GM23248 (cell line): ENCODE results near the gene AP4E1. TPM values are rescaled to one million over a fixed set of nuclear protein-coding genes. Genes with fewer than 3 reads are reported as not detected.

Source experiments
- DNase-seq: peaks from one replicate; pipeline ENCODE4 v3.0.0-alpha.2; 2015
- H2AFZ ChIP-seq: fragments of 200-600 bp; sonication (generic); 2 replicates; pipeline ENCODE4 v1.6.1; 2016; ENCODE audit warnings: antibody characterized with exemption
- H3F3A ChIP-seq: fragments of 200-600 bp; sonication (generic); 2 replicates; pipeline ENCODE4 v1.6.1; 2016; ENCODE audit warnings: mild to moderate bottlenecking, antibody characterized with exemption, mixed run types; ENCODE audit not compliant: insufficient read depth
- H3K27ac ChIP-seq: fragments of 200-600 bp; sonication (generic); 2 replicates; pipeline ENCODE4 v1.5.1; 2016; ENCODE audit warnings: mild to moderate bottlenecking
- H3K27me3 ChIP-seq: fragments of 200-600 bp; sonication (generic); replicated peaks from 2 replicates; pipeline ENCODE4 v1.6.1; 2016; ENCODE audit warnings: mild to moderate bottlenecking; ENCODE audit not compliant: insufficient read depth
- H3K36me3 ChIP-seq: fragments of 200-600 bp; sonication (generic); 2 replicates; pipeline ENCODE4 v1.6.1; 2016; ENCODE audit warnings: low read depth, mild to moderate bottlenecking
- H3K4me1 ChIP-seq: fragments of 200-600 bp; sonication (generic); 2 replicates; pipeline ENCODE4 v1.6.1; 2016; ENCODE audit warnings: mild to moderate bottlenecking; ENCODE audit not compliant: insufficient read depth
- H3K4me2 ChIP-seq: fragments of 200-600 bp; sonication (generic); one replicate; pipeline ENCODE4 v1.6.1; 2016; ENCODE audit warnings: mild to moderate bottlenecking; ENCODE audit not compliant: unreplicated experiment
- H3K4me3 ChIP-seq: fragments of 200-600 bp; sonication (generic); 2 replicates; pipeline ENCODE4 v1.5.1; 2016; ENCODE audit warnings: mild to moderate bottlenecking
- H3K79me2 ChIP-seq: fragments of 200-600 bp; sonication (generic); 2 replicates; pipeline ENCODE4 v1.6.1; 2016; ENCODE audit warnings: mild to moderate bottlenecking; ENCODE audit not compliant: insufficient read depth
- H3K9ac ChIP-seq: fragments of 200-600 bp; sonication (generic); 2 replicates; pipeline ENCODE4 v1.6.1; 2016; ENCODE audit warnings: mild to moderate bottlenecking
- H3K9me2 ChIP-seq: fragments of 200-600 bp; sonication (generic); 2 replicates; pipeline ENCODE4 v1.6.1; 2016; ENCODE audit warnings: mixed run types, mild to moderate bottlenecking, moderate library complexity; ENCODE audit not compliant: insufficient read depth
- H3K9me3 ChIP-seq: fragments of 200-600 bp; sonication (generic); one replicate; pipeline ENCODE4 v1.6.1; 2017; ENCODE audit warnings: low read depth
- H4K20me1 ChIP-seq: fragments of 200-600 bp; sonication (generic); 2 replicates; pipeline ENCODE4 v1.6.0; 2016; ENCODE audit not compliant: insufficient read depth
- EZH2 ChIP-seq: fragments of 200-600 bp; sonication (generic); IDR thresholded peaks from 2 replicates; pipeline ENCODE4 v1.6.1; 2018; ENCODE audit warnings: antibody characterized with exemption, mild to moderate bottlenecking; ENCODE audit not compliant: insufficient read depth, poor library complexity, severe bottlenecking
- EZH2phosphoT487 ChIP-seq: fragments of 200-600 bp; sonication (generic); IDR thresholded peaks from 2 replicates; pipeline ENCODE4 v1.6.1; 2018; ENCODE audit warnings: antibody characterized with exemption, moderate library complexity, mild to moderate bottlenecking, low read depth; ENCODE audit not compliant: insufficient read depth
- WGBS, 2 experiments: methylation state at CpG; one replicate each; pipeline ENCODE4 v1.1.6; 2015 to 2017; ENCODE audit warnings: low lambda C conversion rate in 2 of 2, low coverage in 1 of 2; ENCODE audit errors: missing lambda C conversion rate in 2 of 2; 5-methylcytosine and 5-hydroxymethylcytosine counted together
- in situ Hi-C: fragments of 300-500 bp; cut with MboI; formaldehyde crosslinking; loops from 2 replicates; pipeline ENCODE4 v1.15.0; 2020
- polyA plus RNA-seq: library from polyadenylated mRNA; unstranded; fragments of >200 nt; fragmentation: Nextera tagmentation; extraction: Ambion mirVana; gene quantifications from 2 replicates; pipeline ENCODE4 v1.2.1, GENCODE V29; 2016
- total RNA-seq: library from RNA; depleted of rRNA; stranded (reverse); fragments of >200 nt; shearing (Covaris generic); gene quantifications from 2 replicates; pipeline ENCODE4 v1.2.3, GENCODE V29; 2014

AP4E1 gene
- total and polyA plus RNA-seq, 2 experiments from 2014 or later = 6.2 to 15.0 TPM

- Histone ChIP-seq H3K4me2 (no peak overlapping the region), H3K9me3 (no peaks in the 10 kb centered on the region)
Observed at GRCh38 chr15:51038162-51038973, 129.9 kb downstream of the AP4E1 start.

GRCh38 chr15:51038974-51039319 is 130.5 kb downstream of the AP4E1 start:
- no peak overlapping the region for H3K27ac ChIP-seq
- in situ Hi-C loops = no loop called here
- TF ChIP-seq EZH2phosphoT487 (no peak), EZH2 (no peak)

More at GRCh38 chr15:51038162-51038973, 129.9 kb downstream of the AP4E1 start:
- Histone ChIP-seq H3K4me1 (no peaks in the 10 kb centered on the region), H3K27me3 (no peaks in the 10 kb centered on the region), H3K9me2 (no peaks in the 10 kb centered on the region), H2AFZ (no peak overlapping the region), H3K4me3 (no peak overlapping the region), H4K20me1 (no peaks in the 10 kb centered on the region), H3K9ac (no peak overlapping the region), H3F3A (no peaks in the 10 kb centered on the region), H3K36me3 (peaks cover 6% of the 10 kb centered on the region; the same call in 1 of the 2 replicates), H3K79me2 (no peaks in the 10 kb centered on the region), H3K27ac (no peak overlapping the region)
- DNase-seq = no peak
- no peak for TF ChIP-seq EZH2phosphoT487
- TF ChIP-seq EZH2 = no peak
- WGBS, 2 experiments = 75 to 79% methylated on average over 7 of the region's 7 CpGs
- in situ Hi-C loops = no loop called here

GRCh38 chr15:51044037-51044727 is 135.7 kb downstream of the AP4E1 start:
- no peaks in the 10 kb centered on the region for H3K27me3 ChIP-seq
- 26% methylated on average over 4 of the region's 4 CpGs for WGBS, 2 experiments
- no peak overlapping the region for H2AFZ ChIP-seq
- in situ Hi-C loops = no loop called here
- TF ChIP-seq EZH2 (no peak), EZH2phosphoT487 (no peak)
- no peaks in the 10 kb centered on the region for H3K79me2 ChIP-seq
- no peaks in the 10 kb centered on the region for H3K9me3 ChIP-seq
- H3K36me3 ChIP-seq = peaks cover 6% of the 10 kb centered on the region; the same call in 1 of the 2 replicates
- no peak overlapping the region for H3K9ac ChIP-seq
- no peaks in the 10 kb centered on the region for H4K20me1 ChIP-seq
- H3K4me2 ChIP-seq = no peak overlapping the region
- H3F3A ChIP-seq = no peaks in the 10 kb centered on the region
- H3K4me1 ChIP-seq = no peaks in the 10 kb centered on the region
- no peak for DNase-seq
- H3K27ac ChIP-seq = no peak overlapping the region
- H3K4me3 ChIP-seq = no peak overlapping the region
- no peaks in the 10 kb centered on the region for H3K9me2 ChIP-seq

More at GRCh38 chr15:51038974-51039319, 130.5 kb downstream of the AP4E1 start:
- H4K20me1 ChIP-seq = no peaks in the 10 kb centered on the region
- no peak overlapping the region for H3K4me2 ChIP-seq
- WGBS, 2 experiments = 94 to 100% methylated on average over 2 of the region's 2 CpGs
- H3K36me3 ChIP-seq = peaks cover 6% of the 10 kb centered on the region; the same call in 1 of the 2 replicates
- H3F3A ChIP-seq = no peaks in the 10 kb centered on the region
- no peak overlapping the region for H2AFZ ChIP-seq
- H3K9ac ChIP-seq = no peak overlapping the region
- no peaks in the 10 kb centered on the region for H3K9me2 ChIP-seq
- H3K27me3 ChIP-seq = no peaks in the 10 kb centered on the region
- no peaks in the 10 kb centered on the region for H3K79me2 ChIP-seq
- no peak overlapping the region for H3K4me3 ChIP-seq
- no peaks in the 10 kb centered on the region for H3K4me1 ChIP-seq
- no peaks in the 10 kb centered on the region for H3K9me3 ChIP-seq
- no peak for DNase-seq

GRCh38 chr15:51046016-51046415 is 137.5 kb downstream of the AP4E1 start:
- Histone ChIP-seq H4K20me1 (no peaks in the 10 kb centered on the region), H3K4me3 (no peak overlapping the region), H3K4me1 (no peaks in the 10 kb centered on the region), H3K79me2 (no peaks in the 10 kb centered on the region), H3K9me2 (no peaks in the 10 kb centered on the region), H3K4me2 (no peak overlapping the region), H3K27me3 (no peaks in the 10 kb centered on the region), H3K9ac (no peak overlapping the region), H2AFZ (no peak overlapping the region), H3K9me3 (no peaks in the 10 kb centered on the region), H3K27ac (no peak overlapping the region), H3F3A (no peaks in the 10 kb centered on the region), H3K36me3 (0 out of 2 replicates have a peak, but pooled peaks cover under 1% of the 10 kb centered on the region)
- TF ChIP-seq EZH2phosphoT487 (no peak), EZH2 (no peak)
- 72 to 79% methylated on average over 2 of the region's 2 CpGs for WGBS, 2 experiments
- in situ Hi-C loops = no loop called here
- DNase-seq = no peak
